Inferior parietal cortex (tissue), 1 donor: ENCODE results near the gene MLYCD.
"Not testable (repeated sequence)": the region's sequence is repeated elsewhere in the genome, so short reads cannot be mapped to it uniquely, and the experiment has no call there.

Source experiments
- DNase-seq: peaks from one replicate; pipeline ENCODE4 v3.0.0-alpha.2; 2016; ENCODE audit errors: extremely low spot score

MLYCD gene

DNA sequence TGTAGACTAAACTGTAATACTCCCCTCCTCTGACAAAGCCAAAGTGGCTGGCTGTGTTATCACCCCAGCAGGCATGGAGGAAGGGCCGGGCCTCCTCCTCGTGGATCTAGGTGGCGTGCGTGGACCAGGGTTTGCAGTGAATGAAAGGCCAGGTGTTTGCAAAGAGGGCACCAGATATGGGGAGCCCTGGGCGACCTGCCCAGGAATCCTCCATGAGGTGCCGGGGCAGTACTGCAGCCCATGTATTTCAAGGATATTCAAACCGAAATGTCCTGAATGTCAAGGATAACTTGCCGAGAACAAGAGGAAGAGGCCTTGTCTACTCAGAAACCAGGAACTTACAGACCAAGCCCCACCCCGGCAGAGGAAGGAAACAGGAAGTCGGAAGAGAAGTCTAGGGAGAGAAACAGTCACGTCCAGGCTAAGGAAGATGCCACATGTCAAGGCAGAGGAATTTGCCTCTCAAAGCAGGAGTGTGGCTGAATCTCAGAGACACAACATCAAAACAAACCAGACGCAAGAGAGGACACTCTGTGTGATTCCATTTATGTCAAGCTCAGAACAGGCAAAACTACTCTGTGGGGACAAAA, 40.4 kb downstream of the MLYCD start:
- DNase-seq = no peak

DNA sequence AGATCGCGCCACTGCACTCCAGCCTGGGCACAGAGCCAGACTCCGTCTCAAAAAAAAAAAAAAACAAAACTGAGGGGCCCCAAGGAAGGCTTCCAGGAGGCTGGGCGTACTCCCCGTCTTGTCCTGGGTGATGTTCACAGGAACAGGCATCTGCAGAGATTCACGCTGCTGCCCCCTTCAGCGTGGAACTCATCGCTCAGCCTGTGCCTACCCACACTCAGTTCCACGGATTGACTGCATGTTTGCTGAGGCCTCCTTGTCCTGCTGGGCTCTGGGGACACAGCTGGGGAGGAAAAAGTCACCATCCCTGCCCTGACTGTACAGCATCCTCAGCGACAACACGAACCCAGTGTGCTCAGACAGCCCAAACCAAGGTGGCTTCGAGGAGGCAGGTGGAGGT, 41.2 kb downstream of the MLYCD start:
- no peak for DNase-seq

DNA sequence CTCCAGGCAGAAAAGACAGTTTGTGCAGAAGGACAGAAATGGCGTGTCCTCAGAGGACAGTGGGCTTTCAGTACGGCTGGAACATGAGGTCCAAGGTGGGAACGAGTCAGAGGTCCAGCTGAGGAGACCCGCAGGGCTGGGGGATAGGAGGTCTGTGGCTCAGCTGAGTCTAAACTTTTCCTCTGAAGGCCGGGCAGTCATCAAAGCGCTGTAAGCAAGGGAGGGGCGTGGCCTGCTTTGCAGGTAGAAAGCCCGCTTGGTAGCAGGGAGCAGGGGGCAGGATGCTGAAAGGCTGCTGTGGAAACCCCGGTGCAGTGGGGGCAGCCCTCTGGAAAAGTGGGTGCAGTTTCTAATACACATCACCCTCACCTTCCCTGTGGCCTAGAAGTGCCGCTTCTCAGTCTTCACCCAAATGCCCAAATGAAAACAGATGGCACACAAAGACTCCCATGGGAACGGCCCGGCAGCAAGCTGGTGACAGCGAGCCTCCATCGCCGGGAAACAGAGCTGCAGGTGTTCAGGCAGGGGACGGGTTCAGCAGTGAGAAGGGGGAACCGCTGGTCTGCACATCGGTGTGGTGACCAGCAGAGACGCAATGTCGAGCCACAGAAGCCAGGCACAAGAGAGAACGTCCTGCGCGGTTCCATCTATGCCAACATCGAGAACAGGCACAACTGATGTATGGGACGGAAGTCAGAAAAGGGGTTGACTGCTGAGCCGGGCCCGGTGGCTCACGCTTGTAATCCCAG, 41.9 kb downstream of the MLYCD start:
- DNase-seq = no peak

DNA sequence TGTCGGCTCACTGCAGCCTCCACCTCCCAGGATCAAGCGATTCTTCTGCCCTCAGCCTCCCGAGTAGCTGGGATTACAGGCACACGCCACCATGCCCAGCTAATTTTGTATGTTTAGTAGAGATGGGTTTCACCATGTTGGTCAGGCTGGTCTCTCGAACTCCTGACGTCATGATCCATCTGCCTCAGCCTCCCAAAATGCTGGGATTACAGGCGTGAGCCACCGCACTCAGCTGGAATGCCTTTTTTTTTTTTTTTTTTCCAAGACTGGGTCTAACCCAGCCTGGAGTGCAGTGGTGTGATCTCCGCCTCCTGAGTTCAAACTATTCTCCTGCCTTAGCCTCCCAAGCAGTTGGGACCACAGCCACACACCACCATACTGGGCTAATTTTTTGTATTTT, 42.6 kb downstream of the MLYCD start:
- DNase-seq = not testable (repeated sequence)

DNA sequence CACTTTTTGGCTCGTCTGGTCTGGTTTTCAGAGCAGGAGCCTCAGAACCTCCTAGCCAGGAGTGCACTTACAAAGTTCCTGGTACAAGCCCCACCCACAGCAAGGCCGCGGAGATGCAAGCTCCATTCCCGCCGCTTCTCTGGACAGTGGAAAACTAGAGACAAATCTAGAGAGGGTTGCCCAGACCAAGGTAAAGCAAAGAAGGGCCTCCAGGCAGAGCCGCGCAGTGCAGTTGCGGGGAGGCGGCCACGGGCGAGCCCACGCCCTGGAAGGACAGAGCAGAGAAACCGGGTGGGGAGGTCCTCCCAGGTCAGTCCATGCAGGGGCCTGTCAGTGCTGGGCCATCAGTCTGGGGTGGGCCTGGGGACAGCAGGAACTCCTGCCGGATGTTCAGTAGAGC, 43.2 kb downstream of the MLYCD start:
- no peak for DNase-seq

DNA sequence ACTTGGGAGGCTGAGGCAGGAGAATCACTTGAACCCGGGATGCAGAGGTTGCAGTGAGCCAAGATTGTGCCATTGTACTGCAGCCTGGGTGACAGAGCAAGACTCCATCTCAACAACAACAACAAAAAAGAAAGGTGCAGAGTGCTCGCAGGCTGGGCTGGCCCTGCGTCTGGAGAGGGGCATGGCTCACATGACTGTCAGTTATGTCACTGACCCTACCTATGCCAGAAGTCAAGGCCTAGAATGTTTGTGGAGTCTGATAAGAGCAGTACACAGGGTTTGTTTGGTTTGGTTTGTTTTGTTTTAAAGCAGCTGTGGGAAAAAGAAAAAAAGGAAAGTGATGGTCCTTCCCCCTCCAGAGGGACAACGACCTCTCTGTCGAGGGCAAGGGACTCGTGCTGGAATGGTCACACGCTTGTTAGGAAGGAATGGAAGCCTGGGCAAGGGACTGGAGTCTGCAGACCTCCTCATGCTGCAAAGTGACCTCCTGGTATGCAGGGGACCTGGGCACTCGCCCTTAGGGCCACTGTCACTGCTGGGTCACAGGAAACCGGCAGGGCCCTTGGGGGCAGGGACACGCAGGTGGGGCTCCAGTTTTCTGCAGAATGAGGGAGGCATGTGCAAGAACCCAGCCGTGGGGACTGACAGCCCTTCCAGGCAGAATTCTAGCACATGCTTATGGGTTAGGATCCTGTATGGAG, 44.0 kb downstream of the MLYCD start:
- DNase-seq = no peak

DNA sequence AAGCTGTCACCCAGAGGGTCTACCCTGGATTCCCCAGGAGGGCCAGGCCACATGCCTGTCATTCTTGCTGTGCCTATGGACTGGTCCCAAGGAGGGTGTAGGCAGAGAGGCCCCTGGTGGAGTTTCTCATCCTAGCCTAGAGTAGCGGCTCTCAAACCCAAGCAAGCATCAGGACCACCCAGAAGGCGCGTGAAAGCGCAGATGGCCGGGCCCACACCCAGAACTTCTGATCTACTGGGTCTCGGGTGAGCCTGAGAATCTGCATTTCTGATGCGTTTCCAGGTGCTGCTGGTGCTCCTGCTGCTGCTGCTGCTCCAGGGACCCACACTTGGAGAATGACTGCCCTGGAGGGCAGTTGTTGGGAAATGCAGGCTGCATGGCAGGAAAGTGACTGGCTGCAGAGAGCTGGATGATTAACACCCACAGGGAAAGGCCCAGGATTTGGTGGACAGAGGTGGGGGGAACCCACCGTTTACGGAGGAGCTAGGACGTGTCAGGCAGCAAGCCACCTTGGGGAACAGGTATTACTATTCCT, 44.7 kb downstream of the MLYCD start:
- DNase-seq = no peak

DNA sequence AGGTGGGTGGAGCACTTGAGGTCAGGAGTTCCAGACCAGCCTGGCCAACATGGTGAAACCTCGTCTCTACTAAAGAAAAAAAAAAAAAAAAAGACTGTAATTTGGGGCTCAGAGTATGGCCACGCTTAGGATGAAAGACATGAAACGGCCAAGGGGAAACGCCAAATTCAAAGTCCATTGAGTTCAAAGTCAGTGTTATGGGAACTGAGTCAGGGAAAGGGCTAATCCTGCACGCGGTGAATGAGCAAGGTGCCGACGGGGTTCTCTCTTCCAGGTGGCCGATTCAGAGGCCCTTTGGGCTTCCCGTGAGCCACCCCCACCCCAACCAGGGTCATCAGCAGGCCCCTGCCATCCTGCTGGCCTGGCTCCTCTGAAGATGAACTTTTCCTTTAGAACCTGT, 46.7 kb downstream of the MLYCD start:
- no peak for DNase-seq

DNA sequence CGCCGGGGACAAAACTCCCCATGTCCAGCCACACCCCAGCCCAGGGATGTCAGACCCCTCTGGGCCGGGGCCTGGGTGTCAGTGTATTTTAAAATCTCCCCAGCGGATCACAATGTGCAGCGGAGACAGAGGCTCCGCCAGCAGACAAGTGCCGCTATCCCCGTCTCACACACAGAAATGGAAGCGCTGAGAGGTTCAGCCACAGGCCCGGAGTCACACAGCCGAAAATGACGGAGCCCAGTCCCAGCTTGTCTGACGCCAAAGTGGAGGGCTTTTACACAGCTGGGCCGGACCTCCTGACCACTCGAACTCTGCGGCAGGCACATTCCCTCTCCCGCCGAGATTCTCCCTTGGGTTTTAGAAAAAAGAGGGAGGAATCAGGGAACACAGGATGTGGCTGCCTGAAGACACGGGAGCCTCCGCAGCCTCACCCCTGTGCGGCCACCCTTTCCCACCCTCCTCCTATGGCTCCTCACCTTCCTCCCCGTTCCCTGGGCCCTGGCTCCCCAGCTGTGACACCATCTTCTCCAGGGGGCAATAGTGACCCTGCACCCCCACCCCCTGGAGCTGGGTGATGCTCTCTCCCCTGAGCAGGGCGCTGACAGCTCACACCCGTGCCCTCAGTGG, 47.4 kb downstream of the MLYCD start:
- no peak for DNase-seq

DNA sequence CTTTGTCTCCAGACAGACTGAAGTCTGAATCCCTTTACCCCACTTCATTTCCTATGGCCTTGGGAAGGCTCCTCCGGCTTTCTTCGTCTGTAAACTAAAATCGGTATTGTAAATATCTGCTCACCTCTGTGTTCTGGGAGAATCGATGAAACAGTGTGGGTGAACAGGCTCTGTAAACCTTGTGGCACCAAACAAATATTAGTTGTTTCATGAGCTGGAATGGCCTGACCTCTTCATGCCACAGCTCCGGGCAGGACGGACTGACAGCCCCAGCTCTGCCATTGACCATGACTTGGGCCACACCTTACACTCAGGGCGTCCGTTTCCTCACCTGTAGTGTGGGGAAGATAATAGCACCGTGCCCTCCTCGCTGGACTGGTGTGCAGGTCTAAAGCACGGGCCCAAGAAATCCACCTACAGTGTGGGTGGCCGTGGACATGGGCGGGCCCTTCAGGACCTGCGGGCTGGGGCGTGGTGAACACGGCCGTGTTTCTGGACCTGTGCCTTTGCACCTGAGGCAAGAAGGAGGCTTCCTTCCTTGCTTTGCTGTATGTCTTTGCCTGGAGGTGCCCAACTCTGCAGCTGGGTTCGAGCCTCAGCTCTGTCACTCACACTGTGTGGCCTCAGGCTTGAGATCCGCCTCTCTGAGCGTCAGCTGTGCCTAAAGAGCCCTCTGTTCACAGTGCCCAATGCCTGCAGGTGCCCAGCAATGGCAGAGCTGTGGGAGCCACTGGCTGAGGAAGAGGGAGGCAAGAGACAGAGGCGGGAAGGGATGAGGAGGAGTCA, 48.1 kb downstream of the MLYCD start:
- no peak for DNase-seq

DNA sequence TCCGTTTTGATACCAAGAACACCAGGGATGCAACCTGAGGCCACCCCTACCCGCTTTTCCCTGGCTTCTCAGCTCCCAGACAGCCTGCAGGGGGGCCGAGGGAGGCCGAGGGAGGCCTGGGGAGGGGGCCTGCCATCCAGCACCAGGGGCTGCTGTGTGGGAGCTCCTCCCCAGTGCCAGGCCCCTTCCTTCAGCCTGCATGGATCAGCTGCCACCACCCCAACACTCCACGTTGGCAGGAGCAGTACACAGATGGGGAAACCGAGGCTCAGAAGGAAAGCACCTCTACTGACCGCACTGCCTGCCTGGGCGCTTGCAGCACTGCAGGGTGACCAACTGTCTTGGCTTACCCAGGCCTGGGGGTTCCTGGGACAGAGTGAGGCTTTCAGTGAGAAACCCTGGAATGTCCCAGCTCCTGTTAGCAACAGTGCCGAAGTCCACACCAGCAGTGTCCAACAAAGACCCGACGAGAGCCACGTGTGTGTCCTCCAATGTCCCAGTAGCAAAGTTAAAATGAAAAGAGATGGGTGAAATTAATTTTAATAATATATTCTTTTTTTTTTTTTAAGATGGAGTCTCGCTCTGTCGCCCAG, 48.8 kb downstream of the MLYCD start:
- no peak for DNase-seq

DNA sequence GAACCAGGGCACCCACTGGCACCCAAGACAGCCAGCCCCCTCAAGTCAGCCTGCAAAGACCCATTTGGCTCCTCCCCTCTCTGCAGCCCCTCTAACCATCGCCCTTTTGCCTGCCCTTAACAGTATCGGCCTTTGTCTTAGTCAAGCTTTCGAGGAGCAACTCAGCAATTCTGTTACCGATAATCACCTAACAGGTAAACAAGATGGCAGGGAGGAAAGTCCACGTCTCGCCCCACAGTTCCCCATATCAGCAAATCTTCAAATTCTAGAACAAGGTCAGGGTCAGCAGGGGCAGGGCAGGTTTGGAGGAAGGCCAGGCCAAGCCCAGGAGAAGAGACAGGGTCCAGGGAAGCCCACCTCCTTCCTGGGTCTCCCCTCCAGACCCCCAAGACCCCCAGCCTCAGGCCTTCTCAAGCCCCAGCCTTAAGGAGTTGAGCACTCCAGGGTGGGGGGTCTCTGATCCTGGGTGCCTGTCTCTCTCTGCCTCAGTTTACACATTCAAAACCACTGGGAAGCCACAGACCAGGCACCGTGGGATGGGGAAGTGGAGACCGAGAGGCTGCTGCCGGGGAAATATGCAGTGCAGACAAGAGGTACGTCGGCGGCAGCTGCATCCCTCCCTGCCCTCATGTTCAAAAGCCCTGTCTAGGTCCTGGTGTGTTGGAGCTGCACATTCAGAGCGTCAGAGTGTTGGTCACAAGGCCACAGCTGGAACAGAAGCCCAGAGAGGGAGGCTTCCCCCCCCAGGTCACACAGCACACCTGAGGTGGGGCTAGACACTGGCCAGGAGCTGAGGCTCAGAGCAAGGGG, 50.2 kb downstream of the MLYCD start:
- DNase-seq = no peak

DNA sequence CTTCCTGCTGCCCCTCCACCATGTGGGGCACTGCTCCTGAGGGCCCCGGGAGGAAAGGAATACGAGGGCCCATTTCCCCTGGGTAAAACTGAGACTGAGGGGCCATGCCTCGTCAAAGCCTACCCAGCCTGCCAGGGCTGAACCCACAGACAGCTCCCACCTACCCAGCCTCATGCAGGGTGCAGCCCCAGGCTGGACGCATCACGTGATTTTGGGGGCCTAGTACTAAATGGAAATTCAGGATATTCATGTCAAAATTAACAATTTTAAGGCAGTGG, 50.7 kb downstream of the MLYCD start:
- DNase-seq = no peak

DNA sequence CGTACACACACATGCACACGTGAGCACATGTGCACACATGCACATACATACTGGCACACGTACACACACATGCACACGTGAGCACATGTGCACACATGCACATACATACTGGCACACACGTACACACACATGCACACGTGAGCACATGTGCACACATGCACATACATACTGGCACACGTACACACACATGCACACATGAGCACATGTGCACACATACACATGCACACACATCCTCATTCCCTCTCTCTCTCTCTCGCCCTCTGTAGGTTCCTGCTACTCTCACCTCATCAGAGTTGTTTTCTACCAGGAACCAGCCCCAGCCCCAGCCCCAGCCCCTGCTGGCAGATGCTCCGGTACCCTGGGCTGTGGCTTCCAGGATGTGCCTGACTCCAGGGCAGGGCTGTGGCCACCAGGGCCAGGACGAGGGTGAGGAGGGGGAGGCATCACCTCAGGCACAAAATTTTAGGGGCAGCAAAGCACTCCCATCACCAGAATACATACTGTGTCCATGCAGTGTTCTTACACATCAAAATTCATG, 52.0 kb downstream of the MLYCD start:
- not testable (repeated sequence) for DNase-seq

DNA sequence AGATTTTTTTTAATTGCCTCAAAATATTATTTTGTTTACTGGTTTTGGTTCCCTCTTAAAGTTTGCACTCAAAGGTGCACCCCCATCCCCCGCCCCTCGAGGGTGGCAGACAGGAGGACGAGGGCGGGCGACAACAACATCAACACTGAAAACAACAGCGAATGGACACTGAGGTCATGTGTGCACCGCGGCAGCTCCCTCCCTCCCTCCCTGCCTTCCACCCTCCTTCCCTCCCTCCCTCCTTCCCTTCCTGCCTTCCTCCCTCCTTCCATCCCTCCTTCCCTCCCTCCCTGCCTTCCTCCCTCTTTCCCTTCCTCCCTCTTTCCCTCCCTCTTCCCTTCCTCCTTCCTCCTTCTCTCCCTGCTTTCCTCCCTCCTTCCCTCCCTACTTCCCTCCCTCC, 52.6 kb downstream of the MLYCD start:
- DNase-seq = no peak

DNA sequence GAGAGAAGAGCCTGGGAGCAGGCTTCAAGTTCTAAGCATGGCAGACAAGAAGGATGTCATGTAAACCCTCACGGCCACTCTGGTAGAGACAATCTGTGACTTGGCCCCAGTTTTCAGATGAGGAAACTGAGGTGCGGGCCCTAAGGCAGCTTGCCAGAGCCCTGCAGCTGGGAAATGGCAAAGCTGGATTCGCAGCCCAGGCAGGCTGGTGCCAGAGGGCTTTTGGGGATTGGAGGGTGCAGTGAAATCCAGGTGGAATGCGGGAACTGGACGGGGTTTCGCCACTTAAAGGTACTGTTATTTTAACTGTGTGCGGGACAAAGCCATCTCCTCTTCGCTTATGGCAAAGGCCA, 53.6 kb downstream of the MLYCD start:
- DNase-seq = no peak

DNA sequence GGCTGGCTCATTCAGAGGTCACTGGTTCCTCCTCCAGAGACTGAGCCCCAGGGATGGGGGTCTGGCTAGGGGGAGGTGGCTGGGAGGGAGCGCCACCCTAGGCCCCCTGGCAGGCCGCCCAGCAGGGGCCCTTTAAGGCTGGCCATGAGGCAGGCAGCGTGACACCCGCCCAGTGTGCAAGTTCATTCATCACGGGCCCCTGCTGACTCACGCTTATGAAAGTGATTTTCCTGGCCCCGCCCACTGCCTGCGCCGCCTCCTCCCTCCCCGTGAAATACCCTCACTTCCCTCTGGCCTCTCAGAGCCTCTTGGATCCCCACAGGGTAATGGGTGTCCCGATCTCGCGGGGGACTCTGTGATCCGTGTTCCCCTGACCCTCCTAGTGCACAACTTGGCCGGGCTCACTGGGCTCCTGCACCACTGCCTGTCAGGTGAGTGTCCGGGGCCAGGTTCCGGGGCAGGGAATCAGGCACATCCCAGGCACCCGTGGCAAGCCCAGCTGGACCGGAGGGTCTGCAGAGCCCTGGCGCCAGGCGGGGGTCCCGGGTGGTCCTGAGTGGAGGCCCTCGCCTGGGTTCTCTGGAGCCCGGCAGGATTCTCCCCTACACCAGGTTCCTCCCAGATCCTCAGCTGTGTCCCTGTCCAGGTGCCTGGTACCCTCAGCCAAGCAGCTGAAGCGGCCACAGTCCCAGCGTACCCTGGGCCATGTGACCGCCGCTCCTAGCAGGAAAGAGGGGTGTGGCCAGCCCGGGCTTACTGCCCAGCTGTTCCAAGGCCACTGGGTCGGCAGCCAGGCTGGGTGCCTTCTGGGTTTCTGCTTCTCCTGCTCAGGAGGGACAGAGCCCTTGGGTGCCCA, 54.3 kb downstream of the MLYCD start, which contains the start of gene OSGIN1:
Gene OSGIN1 (plus strand): TSS at position 301 of the 856 bp plus-strand sequence. CDS start 4,432 bp downstream, outside the sequence.
- peak; percentile 73 for DNase-seq

DNA sequence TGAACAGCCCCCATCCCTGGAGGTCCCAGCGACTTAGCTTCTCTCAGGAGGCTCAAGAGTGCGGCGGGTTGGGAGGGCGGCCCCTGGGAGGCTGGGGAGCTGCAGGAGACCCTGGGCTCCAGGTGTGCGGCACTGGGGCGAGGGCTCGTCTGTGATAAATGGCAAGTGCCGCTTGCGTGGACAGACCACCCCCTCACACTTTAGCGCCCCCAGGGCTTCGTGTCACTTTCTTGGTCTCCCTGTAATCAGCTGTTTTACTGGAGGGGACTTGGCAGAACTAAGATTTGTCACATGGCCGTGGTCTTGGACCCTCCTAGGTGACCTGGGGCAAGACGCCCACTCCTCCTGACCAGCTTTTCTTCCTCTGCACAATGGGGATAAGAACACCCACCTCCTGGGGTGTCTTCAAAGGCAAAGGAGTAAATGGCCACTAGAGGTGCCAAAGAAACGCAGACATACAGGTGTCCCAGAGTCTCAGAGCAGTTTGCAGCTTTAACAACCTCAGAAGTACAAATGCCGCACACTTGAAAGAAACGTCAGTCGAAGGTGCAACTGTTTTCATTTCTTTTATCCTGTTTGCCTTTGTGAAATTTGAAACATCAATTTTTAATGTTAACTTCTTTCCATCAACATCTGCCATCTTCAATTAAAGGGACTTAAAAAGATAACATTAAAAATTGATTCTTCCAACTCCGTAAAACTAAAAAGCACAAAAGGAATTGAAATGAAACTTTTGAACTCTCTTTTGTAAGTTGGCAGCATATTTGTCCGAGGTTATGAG, 55.1 kb downstream of the MLYCD start:
- DNase-seq = no peak
